ENCODE data around the gene SUPT3H.

Gene SUPT3H

GRCh38 chr6:45394586-45395095 is 16.9 kb upstream of the SUPT3H start:
- CTCF ChIA-PET = interaction anchor here (2.0 kb wide), 1 partner anchor 9 kb away, joined by 7 read pairs; no protein-coding TSS in a partner anchor
- no peak for DNase-seq (ENCODE audit: extremely low spot score)
- POLR2A ChIA-PET = no interaction called here
- no peak for TF ChIP-seq CTCF (IDR thresholded peaks at IDR 0.05; ENCODE audit: control extremely low read depth, extremely low read depth, low read depth, missing control alignments)

- ChIA-PET POLR2A (no interaction called here), CTCF (interaction anchor here (1.1 kb wide), 1 partner anchor 10 kb away, joined by 3 read pairs; no protein-coding TSS in a partner anchor)
- no peak for DNase-seq (ENCODE audit: extremely low spot score)
- TF ChIP-seq CTCF (IDR thresholded peaks at IDR 0.05; ENCODE audit: control extremely low read depth, extremely low read depth, low read depth, missing control alignments) = no peak
Measured at GRCh38 chr6:45388328-45388727, 10.6 kb upstream of the SUPT3H start.

GRCh38 chr6:45387236-45387635 is 9.5 kb upstream of the SUPT3H start:
- TF ChIP-seq CTCF (IDR thresholded peaks at IDR 0.05; ENCODE audit: control extremely low read depth, extremely low read depth, low read depth, missing control alignments) = no peak
- DNase-seq (ENCODE audit: extremely low spot score) = no peak
- ChIA-PET POLR2A (no interaction called here), CTCF (interaction anchor here (1.1 to 2.5 kb wide), 2 partner anchors 8 to 11 kb away, joined by 3 to 7 read pairs; no protein-coding TSS in a partner anchor)

- no peak for DNase-seq (ENCODE audit: extremely low spot score)
- ChIA-PET POLR2A (no interaction called here), CTCF (interaction anchor here (2.5 kb wide), 1 partner anchor 9 kb away, joined by 7 read pairs; no protein-coding TSS in a partner anchor)
- no peak for TF ChIP-seq CTCF (IDR thresholded peaks at IDR 0.05; ENCODE audit: control extremely low read depth, extremely low read depth, low read depth, missing control alignments)
Measured at GRCh38 chr6:45386501-45386900, 8.8 kb upstream of the SUPT3H start.

- ChIA-PET POLR2A (no interaction called here), CTCF (interaction anchor here (0.7 to 1.7 kb wide), 2 partner anchors 16 kb away, joined by 3 to 6 read pairs; no protein-coding TSS in a partner anchor)
- TF ChIP-seq CTCF (IDR thresholded peaks at IDR 0.05; ENCODE audit: control extremely low read depth, extremely low read depth, low read depth, missing control alignments) = no peak
- no peak for DNase-seq (ENCODE audit: extremely low spot score)
Measured at GRCh38 chr6:45382391-45382790, 4.7 kb upstream of the SUPT3H start.

GRCh38 chr6:45378334-45378926 is 696 bp upstream of the SUPT3H start:
- no peak for TF ChIP-seq CTCF (IDR thresholded peaks at IDR 0.05; ENCODE audit: control extremely low read depth, extremely low read depth, low read depth, missing control alignments)
- ChIA-PET POLR2A (interaction anchor here (0.7 to 0.8 kb wide), 2 partner anchors 544 to 991 kb away, joined by 3 to 4 read pairs; partner anchors contain the start of gene CDC5L), CTCF (interaction anchor here (0.8 to 1.9 kb wide), 9 partner anchors 10 to 903 kb away, joined by 3 to 8 read pairs (median 4); no protein-coding TSS in a partner anchor)
- peak; percentile 16 for DNase-seq (ENCODE audit: extremely low spot score)
